Right lobe of liver (tissue), 4 donors: ENCODE measurements around the gene WDFY3.

Experiments
- CTCF ChIP-seq, 4 donors: fragments of 200-600 bp in 3 of 4; fragments of 450-650 bp in 1 of 4; IDR thresholded peaks; one replicate each; pipeline versions ENCODE4 v1.5.1 to v1.8.0; 2016 to 2022; ENCODE audit warnings: antibody characterized with exemption in 4 of 4, mild to moderate bottlenecking in 2 of 4
- POLR2A ChIP-seq: fragments of 450-650 bp; IDR thresholded peaks from one replicate; pipeline ENCODE4 v1.6.1; 2017; ENCODE audit warnings: antibody characterized with exemption, mild to moderate bottlenecking
- donor health status: DM: no; HTN: no; CAD: no.
- donor health status: DM: no; HTN: no; CAD: no.
- donor health status: DM: no; HTN: yes; CAD: no.

DNA sequence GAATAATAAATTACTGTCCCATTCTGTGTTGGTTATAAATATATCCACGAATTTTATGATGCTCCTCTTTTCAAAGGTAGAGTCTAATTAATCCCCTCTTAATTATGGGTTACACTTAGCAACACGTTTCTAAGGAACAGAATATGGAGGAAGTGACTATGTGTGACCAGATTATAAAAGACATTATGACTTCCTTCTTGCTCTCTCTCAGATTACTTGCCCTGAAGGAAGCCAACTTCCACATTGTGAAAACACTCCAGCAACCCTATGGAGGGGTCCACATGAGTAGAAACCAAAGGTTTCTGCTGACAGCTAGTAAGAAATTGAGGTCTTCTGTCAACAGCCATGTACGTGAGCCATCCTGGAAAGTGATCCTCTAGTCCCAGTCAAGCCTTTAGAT lies 59.3 kb downstream of the WDFY3 start:
- TF ChIP-seq CTCF (IDR thresholded peaks at IDR 0.05) (no peak), POLR2A (no peak)
